ENCODE data around the gene DPEP1.

GRCh38 chr16:89599902-89600301 lies 13.5 kb upstream of the DPEP1 start:
- TF ChIP-seq POLR2AphosphoS5 (IDR thresholded peaks at IDR 0.05) (no peak), CTCF (IDR thresholded peaks at IDR 0.05) (no peak), POLR2A (IDR thresholded peaks at IDR 0.05) (no peak)

Data from sigmoid colon (tissue), 4 donors.